ENCODE results near the gene ACSF3.
"Not testable (repeated sequence)": the region's sequence is repeated elsewhere in the genome, so short reads cannot be mapped to it uniquely, and the experiment has no call there.

The ACSF3 gene

DNA sequence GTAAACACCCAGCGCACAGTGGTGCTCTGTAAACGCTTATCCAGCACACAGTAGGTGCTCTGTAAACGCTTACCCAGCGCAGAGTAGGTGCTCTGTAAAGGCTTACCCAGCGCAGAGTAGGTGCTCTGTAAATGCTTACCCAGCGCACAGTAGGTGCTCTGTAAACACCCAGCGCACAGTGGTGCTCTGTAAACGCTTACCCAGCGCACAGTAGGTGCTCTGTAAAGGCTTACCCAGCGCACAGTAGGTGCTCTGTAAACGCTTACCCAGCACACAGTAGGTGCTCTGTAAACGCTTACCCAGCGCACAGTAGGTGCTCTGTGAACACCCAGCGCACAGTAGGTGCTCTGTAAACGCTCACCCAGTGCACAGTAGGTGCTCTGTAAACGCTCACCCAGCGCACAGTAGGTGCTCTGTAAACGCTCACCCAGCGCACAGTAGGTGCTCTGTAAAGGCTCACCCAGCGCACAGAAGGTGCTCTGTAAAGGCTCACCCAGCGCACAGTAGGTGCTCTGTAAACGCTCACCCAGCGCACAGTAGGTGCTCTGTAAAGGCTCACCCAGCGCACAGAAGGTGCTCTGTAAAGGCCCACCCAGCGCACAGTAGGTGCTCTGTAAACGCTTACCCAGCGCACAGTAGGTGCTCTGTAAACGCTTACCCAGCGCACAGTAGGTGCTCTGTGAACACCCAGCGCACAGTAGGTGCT, 92.4 kb downstream of the ACSF3 start:
- DNase-seq (ENCODE audit: low read depth in 3 of 3, low spot score in 1 of 3) = not testable (repeated sequence)

DNA sequence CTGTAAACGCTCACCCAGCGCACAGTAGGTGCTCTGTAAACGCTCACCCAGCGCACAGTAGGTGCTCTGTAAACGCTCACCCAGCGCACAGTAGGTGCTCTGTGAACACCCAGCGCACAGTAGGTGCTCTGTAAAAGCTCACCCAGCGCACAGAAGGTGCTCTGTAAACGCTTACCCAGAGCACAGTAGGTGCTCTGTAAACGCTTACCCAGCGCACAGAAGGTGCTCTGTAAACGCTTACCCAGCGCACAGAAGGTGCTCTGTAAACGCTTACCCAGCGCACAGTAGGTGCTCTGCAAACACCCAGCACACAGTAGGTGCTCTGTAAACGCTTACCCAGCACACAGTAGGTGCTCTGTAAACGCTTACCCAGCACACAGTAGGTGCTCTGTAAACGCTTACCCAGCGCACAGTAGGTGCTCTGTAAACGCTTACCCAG, 93.0 kb downstream of the ACSF3 start:
- not testable (repeated sequence) for DNase-seq (ENCODE audit: low read depth in 3 of 3, low spot score in 1 of 3)

DNA sequence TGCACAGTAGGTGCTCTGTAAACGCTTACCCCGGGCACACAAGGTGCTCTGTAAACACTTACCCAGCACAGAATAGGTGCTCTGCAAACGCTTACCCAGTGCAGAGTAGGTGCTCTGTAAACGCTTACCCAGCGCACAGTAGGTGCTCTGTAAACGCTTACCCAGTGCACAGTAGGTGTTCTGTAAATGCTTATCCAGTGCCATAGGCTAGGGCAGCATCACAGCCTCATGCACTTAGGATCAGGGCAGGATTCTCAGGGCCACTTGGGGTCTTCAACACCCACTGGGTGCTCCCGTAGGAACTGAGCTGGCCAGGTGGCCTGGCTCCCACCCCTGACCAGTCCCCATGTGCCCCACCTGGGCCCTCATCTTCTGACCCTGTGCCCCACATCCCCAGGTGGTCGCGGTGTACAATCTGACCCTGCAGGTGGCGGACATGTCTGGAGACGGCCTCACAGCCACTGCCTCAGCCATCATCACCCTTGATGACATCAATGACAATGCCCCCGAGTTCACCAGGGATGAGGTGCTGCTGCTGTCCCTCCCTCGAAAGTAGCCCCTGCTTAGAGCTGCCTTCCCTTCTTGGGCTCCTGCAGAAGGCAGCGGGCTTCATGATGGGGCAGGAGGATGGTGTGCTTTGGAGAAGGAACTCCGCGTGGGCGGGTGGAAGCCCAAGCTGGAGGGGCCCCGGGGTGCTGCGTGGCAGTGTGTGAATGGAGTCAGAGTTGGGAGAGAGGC, 93.5 kb downstream of the ACSF3 start:
- DNase-seq (ENCODE audit: low read depth in 3 of 3, low spot score in 1 of 3) = no peak

DNA sequence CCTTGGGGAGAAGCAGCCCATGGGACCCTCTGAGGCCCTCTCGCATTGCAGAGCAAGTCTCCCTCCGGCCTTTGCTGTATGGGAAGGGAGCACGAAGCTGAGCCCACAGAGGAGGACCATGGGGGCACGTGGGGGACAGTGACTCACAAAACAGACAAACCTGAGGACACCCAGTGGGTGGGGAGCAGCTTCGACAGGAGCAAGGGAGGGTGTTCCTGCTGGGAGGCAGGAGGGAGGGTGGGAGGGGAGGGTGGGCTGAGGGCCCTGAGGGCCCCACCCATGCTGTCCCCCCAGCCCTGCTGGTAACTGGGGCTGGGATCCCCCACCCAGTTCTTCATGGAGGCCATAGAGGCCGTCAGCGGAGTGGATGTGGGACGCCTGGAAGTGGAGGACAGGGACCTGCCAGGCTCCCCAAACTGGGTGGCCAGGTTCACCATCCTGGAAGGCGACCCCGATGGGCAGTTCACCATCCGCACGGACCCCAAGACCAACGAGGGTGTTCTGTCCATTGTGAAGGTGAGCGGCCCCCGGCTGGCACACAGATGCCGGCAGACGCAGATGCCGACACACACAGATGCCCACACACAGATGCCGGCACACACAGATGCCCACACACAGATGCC, 94.2 kb downstream of the ACSF3 start:
- no peak for DNase-seq (ENCODE audit: low read depth in 3 of 3, low spot score in 1 of 3)

GRCh38 chr16:89188471-89189357, 95.1 kb downstream of the ACSF3 start:
- not testable (repeated sequence) for DNase-seq (ENCODE audit: low read depth in 3 of 3, low spot score in 1 of 3)

DNA sequence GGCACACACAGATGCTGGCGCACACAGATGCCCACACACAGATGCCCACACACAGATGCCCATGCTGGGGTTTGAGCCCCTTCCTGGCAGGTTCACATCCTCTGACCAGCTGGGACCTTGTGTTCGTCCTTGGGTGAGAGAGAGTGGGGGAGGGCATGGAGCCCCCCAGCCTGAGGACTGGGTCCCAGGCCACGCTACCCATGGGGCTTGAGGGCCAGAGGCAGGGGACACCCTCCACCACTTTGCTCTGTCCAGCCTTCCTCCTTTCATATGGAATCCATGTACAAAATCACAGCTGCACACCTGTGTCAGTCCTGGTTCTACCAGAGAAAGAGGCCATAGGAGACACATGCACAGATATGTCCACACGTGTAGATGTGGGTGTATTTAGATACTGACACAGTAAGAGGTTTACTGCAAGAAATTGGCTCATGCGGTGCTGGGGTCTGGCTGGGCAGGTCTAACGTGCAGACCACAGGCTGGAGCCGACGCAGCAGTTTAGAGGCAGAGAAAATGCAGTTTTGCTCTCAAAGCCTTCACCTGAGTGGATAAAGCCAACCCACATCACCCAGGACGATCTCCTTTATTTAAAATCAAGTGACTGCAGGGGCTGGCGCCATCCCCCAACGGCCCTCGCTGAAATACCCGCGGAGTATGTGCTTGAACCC, 95.8 kb downstream of the ACSF3 start:
- no peak for DNase-seq (ENCODE audit: low read depth in 3 of 3, low spot score in 1 of 3)

GRCh38 chr16:89190150-89190958, 96.7 kb downstream of the ACSF3 start:
- DNase-seq (ENCODE audit: low read depth in 3 of 3, low spot score in 1 of 3) = no peak

GRCh38 chr16:89191033-89191900, 97.6 kb downstream of the ACSF3 start:
- no peak for DNase-seq (ENCODE audit: low read depth in 3 of 3, low spot score in 1 of 3)

DNA sequence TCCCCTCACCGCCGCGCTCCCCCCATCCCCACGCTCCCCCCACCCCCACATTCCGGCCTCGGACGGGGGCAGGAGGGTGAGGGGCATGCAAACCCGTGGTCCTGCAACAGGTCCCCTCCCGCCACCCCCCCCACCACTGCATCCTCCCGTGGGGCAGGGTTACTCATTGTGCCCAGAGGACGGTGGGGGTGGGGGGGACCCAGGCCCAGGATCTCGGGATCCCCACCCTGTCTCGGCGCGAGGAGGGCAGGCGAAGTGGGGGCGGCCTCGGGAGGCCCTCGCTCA, 98.2 kb downstream of the ACSF3 start:
- no peak for DNase-seq (ENCODE audit: low read depth in 3 of 3, low spot score in 1 of 3)

DNA sequence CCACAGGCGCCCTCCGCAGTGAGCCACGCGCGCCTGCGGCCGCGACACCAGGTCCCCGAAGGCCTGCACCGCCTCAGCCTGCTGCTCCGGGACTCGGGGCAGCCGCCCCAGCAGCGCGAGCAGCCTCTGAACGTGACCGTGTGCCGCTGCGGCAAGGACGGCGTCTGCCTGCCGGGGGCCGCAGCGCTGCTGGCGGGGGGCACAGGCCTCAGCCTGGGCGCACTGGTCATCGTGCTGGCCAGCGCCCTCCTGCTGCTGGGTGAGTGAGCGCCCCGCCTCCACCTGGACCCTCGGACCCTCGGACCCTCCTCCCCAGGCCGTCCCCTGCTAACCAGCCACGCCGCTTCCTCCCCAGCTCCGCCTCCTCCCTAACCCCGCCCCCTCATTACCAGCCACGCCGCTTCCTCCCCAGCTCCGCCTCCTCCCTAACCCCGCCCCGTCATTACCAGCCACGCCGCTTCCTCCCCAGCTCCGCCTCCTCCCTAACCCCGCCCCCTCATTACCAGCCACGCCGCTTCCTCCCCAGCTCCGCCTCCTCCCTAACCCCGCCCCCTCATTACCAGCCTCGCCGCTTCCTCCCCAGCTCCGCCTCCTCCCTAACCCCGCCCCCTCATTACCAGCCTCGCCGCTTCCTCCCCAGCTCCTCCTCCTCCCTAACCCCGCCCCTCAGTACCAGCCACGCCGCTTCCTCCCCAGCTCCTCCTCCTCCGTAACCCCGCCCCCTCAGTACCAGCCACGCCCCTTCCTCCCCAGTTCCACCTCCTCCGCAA, 98.7 kb downstream of the ACSF3 start:
- peak in 1 of 3 donors; percentile 61 for DNase-seq (ENCODE audit: low read depth in 3 of 3, low spot score in 1 of 3)

DNA sequence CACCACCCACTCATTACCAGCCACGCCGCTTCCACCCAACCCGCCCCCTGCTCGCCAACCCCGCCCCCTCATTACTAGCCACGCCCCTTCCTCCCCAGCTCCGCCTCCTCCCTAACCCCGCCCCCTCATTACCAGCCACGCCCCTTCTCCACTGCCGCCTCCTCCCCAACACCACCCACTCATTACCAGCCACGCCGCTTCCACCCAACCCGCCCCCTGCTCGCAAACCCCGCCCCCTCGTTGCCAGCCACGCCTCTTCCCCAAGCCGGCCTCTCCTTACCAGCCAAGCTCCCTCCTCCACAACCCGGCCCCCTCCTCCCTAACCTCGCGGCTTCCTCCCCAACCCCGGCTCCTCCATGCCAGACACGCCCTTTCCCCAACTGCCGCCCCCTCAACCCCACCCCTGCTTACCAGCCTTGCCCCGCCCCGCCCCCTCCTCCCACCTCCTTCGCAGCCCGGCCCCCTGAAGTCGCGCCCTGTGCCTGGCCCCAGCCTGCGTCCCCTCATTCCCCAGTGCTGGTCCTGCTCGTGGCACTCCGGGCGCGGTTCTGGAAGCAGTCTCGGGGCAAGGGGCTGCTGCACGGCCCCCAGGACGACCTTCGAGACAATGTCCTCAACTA, 99.4 kb downstream of the ACSF3 start:
- DNase-seq (ENCODE audit: low read depth in 3 of 3, low spot score in 1 of 3) = peak in 1 of 3 donors; percentile 49

GRCh38 chr16:89193576-89194293, 100.1 kb downstream of the ACSF3 start:
- DNase-seq (ENCODE audit: low read depth in 3 of 3, low spot score in 1 of 3) = no peak

DNA sequence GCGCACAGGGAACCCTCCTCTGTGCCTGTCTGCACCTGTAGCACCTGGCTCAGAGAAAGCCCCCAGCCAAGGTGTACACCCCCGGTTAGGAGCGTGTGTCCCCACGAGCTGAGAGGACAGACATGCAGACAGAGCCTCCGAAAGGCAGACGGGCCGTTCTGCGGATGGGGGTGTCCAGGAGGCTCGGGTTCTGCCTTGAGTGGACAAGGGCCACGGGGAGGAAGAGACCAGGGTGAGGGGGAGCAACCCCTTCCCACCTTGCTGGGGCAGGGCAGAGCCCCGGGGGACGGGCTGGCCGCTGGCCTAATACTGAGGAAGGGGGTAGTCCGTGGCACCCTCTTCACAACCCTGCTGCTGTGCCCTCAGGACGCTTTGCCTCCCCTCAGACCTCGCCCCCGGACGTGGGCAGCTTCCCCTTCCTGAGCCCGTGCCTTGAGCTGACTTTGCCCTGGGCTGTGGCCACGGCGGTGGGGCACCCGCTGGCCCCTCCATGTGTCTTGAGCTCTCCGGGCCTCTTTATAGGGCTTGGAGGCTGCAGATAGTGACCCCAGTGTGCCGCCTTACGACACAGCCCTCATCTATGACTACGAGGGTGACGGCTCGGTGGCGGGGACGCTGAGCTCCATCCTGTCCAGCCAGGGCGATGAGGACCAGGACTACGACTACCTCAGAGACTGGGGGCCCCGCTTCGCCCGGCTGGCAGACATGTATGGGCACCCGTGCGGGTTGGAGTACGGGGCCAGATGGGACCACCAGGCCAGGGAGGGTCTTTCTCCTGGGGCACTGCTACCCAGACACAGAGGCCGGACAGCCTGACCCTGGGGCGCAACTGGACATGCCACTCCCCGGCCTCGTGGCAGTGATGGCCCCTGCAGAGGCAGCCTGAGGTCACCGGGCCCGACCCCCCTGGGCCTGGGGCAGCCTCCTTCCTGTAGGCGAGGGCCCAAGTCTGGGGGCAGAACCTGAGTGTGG, 101.0 kb downstream of the ACSF3 start:
- no peak for DNase-seq (ENCODE audit: low read depth in 3 of 3, low spot score in 1 of 3)

DNA sequence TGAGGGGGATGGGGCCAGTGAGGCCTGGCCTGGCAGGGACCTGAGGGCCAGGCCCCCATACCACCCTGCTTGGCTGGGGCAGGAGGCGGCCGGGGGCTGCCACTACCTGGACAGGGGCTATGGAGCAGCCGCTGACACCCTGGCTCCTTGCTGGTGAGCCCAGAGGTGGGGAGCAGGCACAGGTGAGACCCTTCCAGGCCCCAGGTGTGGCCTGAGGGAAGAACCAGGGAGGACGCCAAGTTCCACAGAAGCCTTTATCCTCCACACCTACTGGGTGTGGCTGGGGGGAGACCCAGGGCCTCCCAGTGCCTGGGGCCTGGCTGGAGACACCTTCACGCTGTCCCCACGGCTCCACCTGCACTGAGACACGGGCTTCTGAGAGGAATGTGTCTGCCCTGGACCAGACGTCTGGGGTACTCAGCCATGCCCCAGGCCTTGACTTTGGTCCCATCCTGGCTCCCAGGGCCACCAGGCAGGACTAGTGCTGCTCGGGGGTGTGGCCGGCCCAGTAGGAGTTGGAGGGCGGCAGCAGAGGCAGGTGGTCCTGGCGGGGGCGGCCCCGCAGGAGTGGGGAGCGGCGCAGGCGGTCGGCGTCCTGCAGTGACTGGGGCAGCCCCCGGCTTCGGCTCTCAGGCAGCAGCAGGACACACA, 102.0 kb downstream of the ACSF3 start:
- DNase-seq (ENCODE audit: low read depth in 3 of 3, low spot score in 1 of 3) = no peak

- DNase-seq (ENCODE audit: low read depth in 3 of 3, low spot score in 1 of 3) = no peak
These were observed 103.5 kb downstream of the ACSF3 start for GRCh38 chr16:89197033-89197632.
